ENCODE results near the gene SMIM45.
A peak's percentile ranks its signal among the peaks of the same experiment; 100 is the strongest.

SMIM45 gene

GRCh38 chr22:41951898-41952474, at the start of gene SMIM45:
Gene SMIM45, plus strand, starts transcription at chr22:41952150.
- TF ChIP-seq ZNF138 (CRISPR knock-in tag; conservative IDR thresholded peaks at IDR 0.05) (0 out of 2 replicates have a peak, but pooled peaks have one; percentile 54), TEAD4 (CRISPR knock-in tag; IDR thresholded peaks at IDR 0.05) (no peak), NFYB (CRISPR knock-in tag; conservative IDR thresholded peaks at IDR 0.05; ENCODE audit: low read depth) (peak; percentile 41; the same call in 1 of the 2 replicates), USF2 (CRISPR knock-in tag; IDR thresholded peaks at IDR 0.05) (peak; percentile 80), TEAD1 (CRISPR knock-in tag; IDR thresholded peaks at IDR 0.05) (no peak), E2F5 (CRISPR knock-in tag; IDR thresholded peaks at IDR 0.05) (no peak), USF1 (CRISPR knock-in tag; IDR thresholded peaks at IDR 0.05) (peak; percentile 75), PRDM15 (CRISPR knock-in tag; IDR thresholded peaks at IDR 0.05) (no peak), MLX (CRISPR knock-in tag; IDR thresholded peaks at IDR 0.05) (no peak)
- 0 out of 2 replicates have a peak within 1 kb of the TSS, but pooled peaks have one; percentile 32 for H3K27ac Mint-ChIP-seq
- no peaks in the 10 kb centered on the region for H3K9me3 Mint-ChIP-seq
- CTCF ChIA-PET: interaction anchor here (0.5 to 6.6 kb wide), 11 partner anchors 10 to 447 kb away, joined by 3 to 37 read pairs (median 5); partner anchors contain the start of gene TNFRSF13C
- no peak within 1 kb of the TSS for H3K4me3 Mint-ChIP-seq
- ATAC-seq (peak; percentile 47), DNase-seq (ENCODE audit: low spot score) (peak; percentile 58)
- H3K27me3 Mint-ChIP-seq (ENCODE audit: low read depth): peaks cover 8% of the 10 kb centered on the region
- no peaks in the 10 kb centered on the region for H3K36me3 Mint-ChIP-seq
- peaks cover 26% of the 10 kb centered on the region for H3K4me1 Mint-ChIP-seq
- POLR2A ChIA-PET: no interaction called here

- DNase-seq (ENCODE audit: low spot score) (no peak), ATAC-seq (no peak)
- Mint-ChIP-seq H3K9me3 (no peaks in the 10 kb centered on the region), H3K4me1 (peaks cover 4% of the 10 kb centered on the region), H3K4me3 (no peak overlapping the region), H3K27me3 (ENCODE audit: low read depth) (no peaks in the 10 kb centered on the region), H3K36me3 (peaks cover 42% of the 10 kb centered on the region), H3K27ac (no peak overlapping the region)
- POLR2A ChIA-PET: no interaction called here
- no peak for TF ChIP-seq ZNF232 (CRISPR knock-in tag; IDR thresholded peaks at IDR 0.05)
- peak; percentile 39; the same call in 1 of the 2 replicates for TF ChIP-seq RELA (CRISPR knock-in tag; IDR thresholded peaks at IDR 0.05; ENCODE audit: borderline replicate concordance)
- CTCF ChIA-PET: interaction anchor here (1.4 kb wide), 1 partner anchor 23 kb away, joined by 5 read pairs; no protein-coding TSS in a partner anchor
Measured at GRCh38 chr22:41902932-41903421, 49.0 kb upstream of the SMIM45 start.

- H3K27me3 Mint-ChIP-seq (ENCODE audit: low read depth): peaks cover 14% of the 10 kb centered on the region
- H3K27ac Mint-ChIP-seq: no peak overlapping the region
- H3K4me3 Mint-ChIP-seq: no peak overlapping the region
- H3K9me3 Mint-ChIP-seq: no peaks in the 10 kb centered on the region
- DNase-seq (ENCODE audit: low spot score) (no peak), ATAC-seq (no peak)
- peaks cover 12% of the 10 kb centered on the region for H3K4me1 Mint-ChIP-seq
- POLR2A ChIA-PET: no interaction called here
- CTCF ChIA-PET: interaction anchor here (1.6 kb wide), 1 partner anchor 36 kb away, joined by 5 read pairs; no protein-coding TSS in a partner anchor
- peaks cover 28% of the 10 kb centered on the region for H3K36me3 Mint-ChIP-seq
- TF ChIP-seq ATF6 (CRISPR knock-in tag; IDR thresholded peaks at IDR 0.05): no peak
- no peak for TF ChIP-seq CDX4 (CRISPR knock-in tag; IDR thresholded peaks at IDR 0.05; ENCODE audit: borderline replicate concordance)
- TF ChIP-seq SP1 (CRISPR knock-in tag; conservative IDR thresholded peaks at IDR 0.05): no peak
Measured at GRCh38 chr22:41904450-41905410, 47.2 kb upstream of the SMIM45 start.
